Caco-2 (cell line): ENCODE results near the gene CMYA5. TPM values are rescaled to one million over a fixed set of nuclear protein-coding genes. Genes with fewer than 3 reads are reported as not detected.

Experiments
- BruUV-seq: library from RNA; stranded (reverse); fragments of 400-500 nt; replicated peaks from 2 replicates; lab custom pipeline; 2021; lab: Mats Ljungman, UMichigan
- CTCF ChIA-PET: fragments of 300-600 bp; sonication (Branson Sonifier 250); formaldehyde crosslinking; loops from one replicate; lab custom pipeline; 2022; ENCODE audit warnings: antibody characterized with exemption; lab: Charles Lee
- POLR2A ChIA-PET: fragments of 300-600 bp; sonication (Branson Sonifier 250); formaldehyde crosslinking; loops from one replicate; lab custom pipeline; 2022; ENCODE audit warnings: antibody characterized with exemption; lab: Charles Lee
- DNase-seq, 2 experiments: peaks; one replicate each; pipeline versions ENCODE4 v3.0.0 to v3.0.0-alpha.2; 2020 to 2022
- H3K27me3 ChIP-seq: replicated peaks from 2 replicates; pipeline ENCODE4 v1.6.0; 2011; ENCODE audit warnings: low read length; ENCODE audit not compliant: control insufficient read depth, insufficient read depth
- H3K36me3 ChIP-seq: 2 replicates; pipeline ENCODE4 v1.5.1; 2011; ENCODE audit warnings: low read length; ENCODE audit not compliant: control insufficient read depth, insufficient read depth
- H3K4me1 ChIP-seq: fragments of 250-450 bp; sonication (Bioruptor Pico); 2 replicates; pipeline ENCODE4 v1.5.1; 2020; ENCODE audit warnings: mild to moderate bottlenecking
- H3K4me3 ChIP-seq: 2 replicates; pipeline ENCODE4 v1.5.1; 2011; ENCODE audit warnings: low read depth, mild to moderate bottlenecking, control low read depth, low read length
- H3K9me3 ChIP-seq: fragments of 250-450 bp; sonication (Bioruptor Pico); 2 replicates; pipeline ENCODE4 v1.5.1; 2020; ENCODE audit warnings: mild to moderate bottlenecking, moderate library complexity
- H3K27ac Mint-ChIP-seq: one replicate; pipeline ENCODE4 v1.8.0; 2022; ENCODE audit warnings: mixed read lengths; ENCODE audit not compliant: unreplicated experiment
- H3K27me3 Mint-ChIP-seq: one replicate; pipeline ENCODE4 v1.8.0; 2022; ENCODE audit warnings: mixed read lengths; ENCODE audit not compliant: insufficient read depth, unreplicated experiment
- H3K36me3 Mint-ChIP-seq: one replicate; pipeline ENCODE4 v1.8.0; 2022; ENCODE audit warnings: mild to moderate bottlenecking, mixed read lengths; ENCODE audit not compliant: insufficient read depth, unreplicated experiment
- H3K4me1 Mint-ChIP-seq: one replicate; pipeline ENCODE4 v1.8.0; 2022; ENCODE audit warnings: low read depth, mixed read lengths; ENCODE audit not compliant: unreplicated experiment
- H3K4me3 Mint-ChIP-seq: one replicate; pipeline ENCODE4 v1.8.0; 2022; ENCODE audit warnings: mild to moderate bottlenecking, moderate library complexity, mixed read lengths; ENCODE audit not compliant: unreplicated experiment
- H3K9me3 Mint-ChIP-seq: one replicate; pipeline ENCODE4 v1.8.0; 2022; ENCODE audit warnings: mixed read lengths; ENCODE audit not compliant: unreplicated experiment
- intact Hi-C: fragments of 100-400 bp; cut with micrococcal nuclease; formaldehyde crosslinking; loops from one replicate; pipeline ENCODE4 v1.10.0; 2022; ENCODE audit not compliant: unreplicated experiment
- total RNA-seq: library from RNA; stranded (reverse); gene quantifications from 2 replicates; pipeline ENCODE4 v1.2.3, GENCODE V29; 2022
- TF ChIP-seq, protein P1 (sequence below), 2 experiments: fragments of 200-600 bp in 1 of 2; IDR thresholded peaks; 1 replicate in 1 of 2; 2 replicates in 1 of 2; pipeline versions ENCODE4 v1.5.1 to v1.8.0; 2011 to 2022; ENCODE audit warnings: antibody characterized with exemption in 1 of 2, control low read depth in 1 of 2, inconsistent platforms in 1 of 2, low read depth in 1 of 2, low read length in 1 of 2, mild to moderate bottlenecking in 1 of 2, moderate library complexity in 1 of 2; ENCODE audit not compliant: insufficient read depth in 1 of 2, severe bottlenecking in 1 of 2, unreplicated experiment in 1 of 2

CMYA5 gene
- total RNA-seq, 1 experiment from 2014 or later, result 0.39 TPM

DNA sequence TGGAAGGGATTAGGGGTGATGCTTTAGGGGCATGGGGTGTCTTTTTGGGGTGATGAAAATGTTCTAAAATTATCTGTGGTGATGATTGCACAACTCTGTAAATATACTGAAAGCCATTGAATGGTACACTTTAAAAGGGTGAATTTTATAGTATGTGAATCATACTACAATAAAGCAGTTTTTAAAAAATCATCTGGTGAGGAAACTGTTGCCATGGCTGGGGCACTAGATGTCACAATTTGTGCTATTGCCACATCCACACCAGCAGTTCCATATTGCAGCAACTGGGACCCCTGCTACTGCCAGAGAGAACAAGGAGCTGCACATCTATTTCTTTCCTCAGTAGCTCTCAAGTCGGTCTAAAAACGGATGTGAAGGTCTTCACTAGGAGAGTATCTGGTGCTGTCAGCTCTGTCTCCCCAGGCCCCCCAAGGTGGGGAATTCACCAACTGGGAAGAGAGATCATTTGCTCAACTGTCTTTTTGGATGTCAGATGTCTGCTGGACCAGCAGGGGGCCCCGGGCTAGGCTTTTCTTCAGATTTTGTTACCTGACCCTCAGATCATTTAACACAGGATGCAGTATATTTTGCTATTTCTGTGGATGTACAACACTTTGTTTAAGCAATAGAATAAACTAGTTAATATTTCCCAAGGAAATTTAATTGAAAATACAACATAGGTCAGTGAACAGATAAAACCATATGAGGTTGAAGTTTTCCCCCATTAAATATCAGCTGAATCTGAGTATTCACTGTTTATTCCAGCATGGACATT is 13.2 kb downstream of the CMYA5 start:
- H3K4me1 Mint-ChIP-seq, result no peaks in the 10 kb centered on the region
- BruUV-seq, result no TSS peak
- peak in 1 of 2 experiments; percentile 49 for DNase-seq
- H3K9me3 ChIP-seq, result no peaks in the 10 kb centered on the region
- H3K36me3 ChIP-seq, result no peaks in the 10 kb centered on the region
- POLR2A ChIA-PET, result no interaction called here
- H3K9me3 Mint-ChIP-seq, result peaks cover 24% of the 10 kb centered on the region
- TF ChIP-seq, protein P1, sequence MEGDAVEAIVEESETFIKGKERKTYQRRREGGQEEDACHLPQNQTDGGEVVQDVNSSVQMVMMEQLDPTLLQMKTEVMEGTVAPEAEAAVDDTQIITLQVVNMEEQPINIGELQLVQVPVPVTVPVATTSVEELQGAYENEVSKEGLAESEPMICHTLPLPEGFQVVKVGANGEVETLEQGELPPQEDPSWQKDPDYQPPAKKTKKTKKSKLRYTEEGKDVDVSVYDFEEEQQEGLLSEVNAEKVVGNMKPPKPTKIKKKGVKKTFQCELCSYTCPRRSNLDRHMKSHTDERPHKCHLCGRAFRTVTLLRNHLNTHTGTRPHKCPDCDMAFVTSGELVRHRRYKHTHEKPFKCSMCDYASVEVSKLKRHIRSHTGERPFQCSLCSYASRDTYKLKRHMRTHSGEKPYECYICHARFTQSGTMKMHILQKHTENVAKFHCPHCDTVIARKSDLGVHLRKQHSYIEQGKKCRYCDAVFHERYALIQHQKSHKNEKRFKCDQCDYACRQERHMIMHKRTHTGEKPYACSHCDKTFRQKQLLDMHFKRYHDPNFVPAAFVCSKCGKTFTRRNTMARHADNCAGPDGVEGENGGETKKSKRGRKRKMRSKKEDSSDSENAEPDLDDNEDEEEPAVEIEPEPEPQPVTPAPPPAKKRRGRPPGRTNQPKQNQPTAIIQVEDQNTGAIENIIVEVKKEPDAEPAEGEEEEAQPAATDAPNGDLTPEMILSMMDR (IDR thresholded peaks at IDR 0.05; ENCODE audit: insufficient read depth in 1 of 2, low read depth in 1 of 2, low read length in 1 of 2, severe bottlenecking in 1 of 2, unreplicated experiment in 1 of 2), result peak; percentile 71 to 80
- H3K27ac Mint-ChIP-seq, result no peak overlapping the region
- no peaks in the 10 kb centered on the region for H3K27me3 ChIP-seq
- intact Hi-C loops, result loop anchor here (1.0 kb wide), 2 partner anchors 156 to 381 kb away; no protein-coding TSS in a partner anchor
- H3K4me1 ChIP-seq, result 0 out of 2 replicates have a peak, but pooled peaks cover 5% of the 10 kb centered on the region
- CTCF ChIA-PET, result interaction anchor here (0.6 to 3.5 kb wide), 2 partner anchors 21 to 72 kb away, joined by 3 to 15 read pairs; no protein-coding TSS in a partner anchor
- no peaks in the 10 kb centered on the region for H3K36me3 Mint-ChIP-seq
- no peaks in the 10 kb centered on the region for H3K27me3 Mint-ChIP-seq
- no peak overlapping the region for H3K4me3 Mint-ChIP-seq
- no peak overlapping the region for H3K4me3 ChIP-seq

DNA sequence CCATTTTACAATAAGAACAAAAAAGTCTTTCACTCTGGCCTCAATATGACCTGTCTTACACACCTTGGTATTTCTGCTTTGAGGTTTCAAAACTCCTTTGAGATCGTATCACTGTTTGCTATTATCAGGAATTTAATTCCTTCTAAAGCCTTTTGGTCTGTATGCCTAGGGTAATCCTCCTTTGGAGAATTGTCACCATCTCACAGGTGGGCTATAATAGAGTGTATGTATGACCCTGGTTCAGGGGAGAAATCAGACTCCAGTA is 13.7 kb downstream of the CMYA5 start:
- intact Hi-C loops, result loop anchor here (1.0 kb wide), 2 partner anchors 155 to 380 kb away; no protein-coding TSS in a partner anchor
- no TSS peak for BruUV-seq
- CTCF ChIA-PET, result interaction anchor here (0.6 to 3.5 kb wide), 2 partner anchors 21 to 71 kb away, joined by 3 to 15 read pairs; no protein-coding TSS in a partner anchor
- Histone ChIP-seq H3K4me3 (no peak overlapping the region), H3K27me3 (no peaks in the 10 kb centered on the region), H3K9me3 (no peaks in the 10 kb centered on the region), H3K4me1 (0 out of 2 replicates have a peak, but pooled peaks cover 5% of the 10 kb centered on the region), H3K36me3 (no peaks in the 10 kb centered on the region)
- DNase-seq, result no peak
- POLR2A ChIA-PET, result no interaction called here
- Mint-ChIP-seq H3K4me3 (no peak overlapping the region), H3K27ac (no peak overlapping the region), H3K27me3 (no peaks in the 10 kb centered on the region), H3K9me3 (peaks cover 24% of the 10 kb centered on the region), H3K36me3 (no peaks in the 10 kb centered on the region), H3K4me1 (no peaks in the 10 kb centered on the region)
- TF ChIP-seq, protein P1 (IDR thresholded peaks at IDR 0.05; ENCODE audit: insufficient read depth in 1 of 2, low read depth in 1 of 2, low read length in 1 of 2, severe bottlenecking in 1 of 2, unreplicated experiment in 1 of 2), result no peak

DNA sequence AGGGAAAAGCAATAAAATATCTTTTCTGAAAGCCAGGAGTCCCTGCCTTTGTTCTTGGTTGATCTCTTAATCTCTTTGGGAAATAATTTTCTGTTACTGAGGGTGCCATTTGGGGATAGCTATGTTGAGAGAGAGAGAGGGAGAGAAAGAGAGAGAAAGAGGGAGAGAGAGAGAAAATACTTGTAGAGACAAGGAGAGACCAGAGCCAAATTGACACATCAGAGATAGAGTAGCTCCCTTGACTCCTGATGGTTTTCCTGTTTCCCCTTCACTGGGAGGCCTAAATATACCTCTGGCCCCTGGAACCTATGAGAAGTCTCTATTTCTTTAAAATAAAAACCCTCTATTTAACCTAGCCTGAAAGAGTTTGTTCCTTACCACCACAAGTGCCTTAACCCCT is 14.9 kb downstream of the CMYA5 start:
- no TSS peak for BruUV-seq
- Mint-ChIP-seq H3K27me3 (no peaks in the 10 kb centered on the region), H3K27ac (no peak overlapping the region), H3K4me1 (no peaks in the 10 kb centered on the region), H3K36me3 (no peaks in the 10 kb centered on the region), H3K4me3 (no peak overlapping the region), H3K9me3 (peaks cover 24% of the 10 kb centered on the region)
- POLR2A ChIA-PET, result no interaction called here
- no peak for DNase-seq
- no peak overlapping the region for H3K4me3 ChIP-seq
- H3K9me3 ChIP-seq, result no peaks in the 10 kb centered on the region
- CTCF ChIA-PET, result interaction anchor here (3.5 kb wide), 1 partner anchor 70 kb away, joined by 15 read pairs; no protein-coding TSS in a partner anchor
- H3K36me3 ChIP-seq, result no peaks in the 10 kb centered on the region
- TF ChIP-seq, protein P1 (IDR thresholded peaks at IDR 0.05; ENCODE audit: insufficient read depth in 1 of 2, low read depth in 1 of 2, low read length in 1 of 2, severe bottlenecking in 1 of 2, unreplicated experiment in 1 of 2), result no peak
- intact Hi-C loops, result no loop called here
- 0 out of 2 replicates have a peak, but pooled peaks cover 5% of the 10 kb centered on the region for H3K4me1 ChIP-seq
- no peaks in the 10 kb centered on the region for H3K27me3 ChIP-seq
